GM19351 (cell line): Measurements from ENCODE around the gene SYT2.
"Not testable (repeated sequence)": the region's sequence is repeated elsewhere in the genome, so short reads cannot be mapped to it uniquely, and the experiment has no call there.

Experiments used
- ATAC-seq: cut with Tn5 transposase; IDR thresholded peaks from one replicate; pipeline ENCODE4 v1.9.1; 2021; ENCODE audit warnings: mild to moderate bottlenecking, moderate library complexity; ENCODE audit not compliant: unreplicated experiment

Gene SYT2

GRCh38 chr1:202553560-202554038, 156.7 kb downstream of the SYT2 start:
- ATAC-seq, result no peak

GRCh38 chr1:202553078-202553477, 157.2 kb downstream of the SYT2 start:
- ATAC-seq, result not testable (repeated sequence)

- ATAC-seq, result not testable (repeated sequence)
Measured at GRCh38 chr1:202552615-202553014, 157.6 kb downstream of the SYT2 start.

GRCh38 chr1:202551683-202552082, 158.6 kb downstream of the SYT2 start:
- no peak for ATAC-seq

- not testable (repeated sequence) for ATAC-seq
Measured at GRCh38 chr1:202550088-202550487, 160.2 kb downstream of the SYT2 start.

GRCh38 chr1:202547215-202547614, 163.0 kb downstream of the SYT2 start:
- ATAC-seq, result no peak

GRCh38 chr1:202546796-202547195, 163.5 kb downstream of the SYT2 start:
- peak; percentile 88 for ATAC-seq

GRCh38 chr1:202546377-202546776, 163.9 kb downstream of the SYT2 start:
- not testable (repeated sequence) for ATAC-seq

GRCh38 chr1:202545647-202546303, 164.5 kb downstream of the SYT2 start:
- ATAC-seq, result not testable (repeated sequence)

GRCh38 chr1:202544766-202545449, 165.3 kb downstream of the SYT2 start:
- not testable (repeated sequence) for ATAC-seq

GRCh38 chr1:202543537-202543936, 166.7 kb downstream of the SYT2 start:
- ATAC-seq, result not testable (repeated sequence)

GRCh38 chr1:202542415-202542814, 167.8 kb downstream of the SYT2 start:
- not testable (repeated sequence) for ATAC-seq

GRCh38 chr1:202540858-202541257, 169.4 kb downstream of the SYT2 start:
- not testable (repeated sequence) for ATAC-seq
